B cell (primary cell): ENCODE measurements around the gene ZC2HC1B. TPM values are rescaled to one million over a fixed set of nuclear protein-coding genes. Genes with fewer than 3 reads are reported as not detected.

Experiments
- ATAC-seq: fragments of 200-7000 bp; cut with Tn5 transposase; one replicate; pipeline ENCODE4 v1.10.0; 2021; ENCODE audit warnings: low read depth, mild to moderate bottlenecking, moderate number of reproducible peaks, moderate library complexity
- CTCF ChIA-PET: fragments of 350-600 bp; sonication (Branson Sonifier 250); formaldehyde crosslinking; loops from one replicate; lab custom pipeline; 2021; ENCODE audit warnings: antibody characterized with exemption, inconsistent platforms; lab: Charles Lee
- POLR2A ChIA-PET: fragments of 350-600 bp; sonication (Branson Sonifier 250); formaldehyde crosslinking; loops from one replicate; lab custom pipeline; 2021; ENCODE audit warnings: antibody characterized with exemption; lab: Charles Lee
- DNase-seq: peaks from one replicate; pipeline ENCODE4 v3.0.0; 2013
- H2AFZ ChIP-seq: 2 replicates; pipeline ENCODE4 v1.6.1; 2012; ENCODE audit warnings: mild to moderate bottlenecking, low read depth, low read length; ENCODE audit not compliant: insufficient read depth, poor library complexity, severe bottlenecking
- H3K27ac ChIP-seq, 2 donors: 1 replicate in 1 of 2; 2 replicates in 1 of 2; pipeline ENCODE4 v1.5.1; 2012 to 2013; ENCODE audit warnings: low read length in 2 of 2, mild to moderate bottlenecking in 2 of 2, moderate library complexity in 1 of 2
- H3K27me3 ChIP-seq, 4 experiments: fragments of 200-600 bp in 1 of 4; sonication (generic) in 1 of 4; replicated peaks in 1 of 4; 1 replicate in 2 of 4; 2 replicates in 2 of 4; pipeline versions ENCODE4 v1.6.1 to v1.7.0; 2013 to 2016; ENCODE audit warnings: low read length in 3 of 4, mild to moderate bottlenecking in 2 of 4, mixed read lengths in 1 of 4, moderate library complexity in 1 of 4; ENCODE audit not compliant: insufficient read depth in 4 of 4, control insufficient read depth in 3 of 4; ENCODE audit errors: control extremely low read depth in 1 of 4
- H3K36me3 ChIP-seq, 2 experiments: replicated peaks in 1 of 2; 1 replicate in 1 of 2; 2 replicates in 1 of 2; pipeline versions ENCODE4 v1.6.1 to v1.7.1; 2013; ENCODE audit warnings: low read length in 1 of 2; ENCODE audit not compliant: insufficient read depth in 2 of 2, control insufficient read depth in 1 of 2; ENCODE audit errors: control extremely low read depth in 1 of 2, extremely low read depth in 1 of 2
- H3K4me1 ChIP-seq, 2 donors: fragments of 200-600 bp in 1 of 2; sonication (generic) in 1 of 2; 1 replicate in 1 of 2; 2 replicates in 1 of 2; pipeline versions ENCODE4 v1.5.1 to v1.6.1; 2013 to 2017; ENCODE audit warnings: low read length in 2 of 2; ENCODE audit not compliant: control insufficient read depth in 2 of 2, insufficient read depth in 2 of 2
- H3K4me2 ChIP-seq: replicated peaks from 2 replicates; pipeline ENCODE3; 2012; ENCODE audit warnings: mild to moderate bottlenecking, low read depth, low read length; ENCODE audit not compliant: poor library complexity, severe bottlenecking
- H3K4me3 ChIP-seq, 5 experiments: fragments of 200-600 bp in 1 of 5; sonication (generic) in 1 of 5; 1 replicate in 3 of 5; 2 replicates in 2 of 5; pipeline versions ENCODE4 v1.5.1 to v1.7.0; 2011 to 2016; ENCODE audit warnings: low read length in 4 of 5, mild to moderate bottlenecking in 4 of 5, low read depth in 2 of 5, control low read depth in 1 of 5, moderate library complexity in 1 of 5; ENCODE audit not compliant: insufficient read depth in 1 of 5; ENCODE audit errors: control extremely low read depth in 1 of 5, extremely low read depth in 1 of 5
- H3K79me2 ChIP-seq: fragments of 200-600 bp; sonication (generic); one replicate; pipeline ENCODE4 v1.6.0; 2016; ENCODE audit warnings: low read length; ENCODE audit not compliant: control insufficient read depth, insufficient read depth
- H3K9ac ChIP-seq: fragments of 200-600 bp; sonication (generic); 2 replicates; pipeline ENCODE4 v1.6.1; 2017; ENCODE audit warnings: mild to moderate bottlenecking, low read length, moderate library complexity
- H3K9me3 ChIP-seq, 3 donors: one replicate each; pipeline versions ENCODE4 v1.6.1 to v1.7.1; 2013; ENCODE audit warnings: low read length in 2 of 3; ENCODE audit not compliant: control insufficient read depth in 2 of 3, insufficient read depth in 1 of 3; ENCODE audit errors: control extremely low read depth in 1 of 3
- H4K20me1 ChIP-seq: 2 replicates; pipeline ENCODE4 v1.6.0; 2012; ENCODE audit warnings: mild to moderate bottlenecking, low read length; ENCODE audit not compliant: insufficient read depth, control insufficient read depth, poor library complexity, severe bottlenecking
- H3K27ac Mint-ChIP-seq: one replicate; pipeline ENCODE4 v1.8.0; 2021; ENCODE audit warnings: mixed read lengths
- H3K27me3 Mint-ChIP-seq: one replicate; pipeline ENCODE4 v1.8.0; 2021; ENCODE audit warnings: mixed read lengths
- H3K4me1 Mint-ChIP-seq: one replicate; pipeline ENCODE4 v1.8.0; 2021; ENCODE audit warnings: mixed read lengths
- H3K4me3 Mint-ChIP-seq: one replicate; pipeline ENCODE4 v1.8.0; 2021; ENCODE audit warnings: mixed read lengths
- H3K9me3 Mint-ChIP-seq: one replicate; pipeline ENCODE4 v1.8.0; 2022; ENCODE audit warnings: mixed read lengths; ENCODE audit not compliant: insufficient read depth
- CTCF ChIP-seq: fragments of 200-600 bp; IDR thresholded peaks from one replicate; pipeline ENCODE4 v1.8.0; 2022; ENCODE audit warnings: antibody characterized with exemption, mild to moderate bottlenecking
- EZH2 ChIP-seq: IDR thresholded peaks from 2 replicates; pipeline ENCODE4 v1.6.1; 2012; ENCODE audit warnings: borderline replicate concordance, low read depth, mild to moderate bottlenecking, moderate library complexity, low read length; ENCODE audit not compliant: insufficient read depth, poor library complexity, severe bottlenecking
- WGBS: methylation state at CpG from one replicate; pipeline ENCODE4 v1.1.5; 2013; ENCODE audit warnings: missing lambda C conversion rate; ENCODE audit not compliant: insufficient coverage; 5-methylcytosine and 5-hydroxymethylcytosine counted together
- intact Hi-C: fragments of 100-400 bp; cut with micrococcal nuclease; formaldehyde crosslinking; loops from one replicate; pipeline ENCODE4 v1.10.0; 2022
- polyA plus RNA-seq: library from polyadenylated mRNA; depleted of rRNA; stranded (reverse); fragments of >200 nt; gene quantifications from 2 replicates; pipeline ENCODE4 v1.2.3, GENCODE V29; 2012
- total RNA-seq, 2 donors: library from RNA; stranded (reverse); fragments of 120-200 nt in 1 of 2; gene quantifications; 1 replicate in 1 of 2; 2 replicates in 1 of 2; pipeline versions ENCODE4 v1.2.3 to v1.2.4, GENCODE V29; 2013 to 2022

The ZC2HC1B gene
- total and polyA plus RNA-seq, 2 donors (not counting 1 experiment from before 2014, with no cell fraction given), result 0.51 to 0.84 TPM

DNA sequence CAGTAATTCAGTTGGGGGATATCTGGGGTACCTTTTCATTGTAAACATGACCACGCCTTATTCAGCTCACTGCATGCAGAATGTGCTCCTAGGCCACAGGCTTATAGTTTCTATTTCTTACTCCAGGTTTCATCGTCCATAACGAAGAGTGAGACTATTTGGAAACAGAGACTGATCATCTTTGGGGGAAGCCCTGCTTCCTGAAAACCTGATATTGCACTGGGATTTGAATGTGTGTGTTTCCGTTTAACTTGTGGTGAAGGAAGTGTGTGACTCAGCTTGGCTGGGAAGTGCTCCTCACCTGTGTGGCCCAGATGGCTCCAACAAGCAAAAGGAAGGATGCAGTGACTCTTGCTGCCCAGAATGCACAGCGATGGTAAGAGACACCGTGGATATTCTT is 40.7 kb upstream of the ZC2HC1B start:
- H3K4me3 Mint-ChIP-seq, result no peak overlapping the region
- Histone ChIP-seq H3K79me2 (no peaks in the 10 kb centered on the region), H3K36me3 (no peaks in the 10 kb centered on the region), H3K27ac (no peak overlapping the region), H4K20me1 (no peaks in the 10 kb centered on the region), H2AFZ (no peak overlapping the region), H3K9ac (no peak overlapping the region), H3K4me1 (no peaks in the 10 kb centered on the region), H3K4me2 (no peak overlapping the region), H3K9me3 (no peaks in the 10 kb centered on the region), H3K27me3 (no peaks in the 10 kb centered on the region), H3K4me3 (no peak overlapping the region)
- TF ChIP-seq CTCF, result no peak
- no peak for TF ChIP-seq EZH2
- DNase-seq, result no peak
- no peak overlapping the region for H3K27ac Mint-ChIP-seq
- ATAC-seq, result no peak
- no peaks in the 10 kb centered on the region for H3K9me3 Mint-ChIP-seq
- ChIA-PET CTCF (no interaction called here), POLR2A (no interaction called here)
- intact Hi-C loops, result no loop called here
- no peaks in the 10 kb centered on the region for H3K4me1 Mint-ChIP-seq
- H3K27me3 Mint-ChIP-seq, result no peaks in the 10 kb centered on the region
- 81% methylated on average over 5 of the region's 6 CpGs for WGBS

GRCh38 chr6:143828572-143828971 is 35.7 kb upstream of the ZC2HC1B start:
- DNase-seq (no peak), ATAC-seq (no peak)
- Histone ChIP-seq H2AFZ (no peak overlapping the region), H3K4me2 (no peak overlapping the region), H3K27ac (no peak overlapping the region), H3K36me3 (no peaks in the 10 kb centered on the region), H3K4me1 (no peaks in the 10 kb centered on the region), H4K20me1 (no peaks in the 10 kb centered on the region), H3K9ac (no peak overlapping the region), H3K27me3 (no peaks in the 10 kb centered on the region), H3K79me2 (no peaks in the 10 kb centered on the region), H3K9me3 (no peaks in the 10 kb centered on the region), H3K4me3 (no peak overlapping the region)
- ChIA-PET POLR2A (interaction anchor here (0.5 kb wide), 1 partner anchor 81 kb away, joined by 5 read pairs; no protein-coding TSS in a partner anchor), CTCF (interaction anchor here (0.6 kb wide), 1 partner anchor 337 kb away, joined by 3 read pairs; no protein-coding TSS in a partner anchor)
- Mint-ChIP-seq H3K4me3 (no peak overlapping the region), H3K27ac (no peak overlapping the region), H3K9me3 (no peaks in the 10 kb centered on the region), H3K4me1 (no peaks in the 10 kb centered on the region), H3K27me3 (no peaks in the 10 kb centered on the region)
- intact Hi-C loops, result no loop called here
- no peak for TF ChIP-seq EZH2
- TF ChIP-seq CTCF, result no peak
